GM10248 (cell line): ENCODE measurements around the gene SLC22A23.

Source experiments
- CTCF ChIA-PET: fragments of 300-600 bp; sonication (Branson Sonifier 250); formaldehyde crosslinking; extraction: SDS; loops from one replicate; lab custom pipeline; 2021; ENCODE audit warnings: antibody characterized with exemption; lab: Yijun Ruan, JAX
- POLR2A ChIA-PET: fragments of 350-650 bp; sonication (Branson Sonifier 250); formaldehyde crosslinking; extraction: SDS; loops from one replicate; lab custom pipeline; 2020; ENCODE audit warnings: antibody characterized with exemption; lab: Yijun Ruan, JAX
- DNase-seq: peaks from one replicate; pipeline ENCODE4 v3.0.0; 2012; ENCODE audit errors: extremely low spot score
- CTCF ChIP-seq: IDR thresholded peaks from 2 replicates; pipeline ENCODE4 v1.5.1; 2012; ENCODE audit warnings: mild to moderate bottlenecking, low read depth; ENCODE audit errors: extremely low read depth, missing control alignments, control extremely low read depth

Gene SLC22A23

GRCh38 chr6:3290149-3290930 lies 166.5 kb downstream of the SLC22A23 start:
- DNase-seq = no peak
- ChIA-PET POLR2A (no interaction called here), CTCF (interaction anchor here (1.2 to 1.4 kb wide), 2 partner anchors 9 to 10 kb away, joined by 4 to 6 read pairs; no protein-coding TSS in a partner anchor)
- no peak for TF ChIP-seq CTCF

GRCh38 chr6:3289664-3290055 lies 167.2 kb downstream of the SLC22A23 start:
- DNase-seq = no peak
- ChIA-PET POLR2A (no interaction called here), CTCF (no interaction called here)
- no peak for TF ChIP-seq CTCF

GRCh38 chr6:3288711-3289663 lies 167.9 kb downstream of the SLC22A23 start:
- POLR2A ChIA-PET = interaction anchor here (0.6 kb wide), 1 partner anchor 12 kb away, joined by 6 read pairs; no protein-coding TSS in a partner anchor
- no peak for TF ChIP-seq CTCF
- DNase-seq = no peak
- CTCF ChIA-PET = no interaction called here

- ChIA-PET CTCF (no interaction called here), POLR2A (interaction anchor here (0.6 kb wide), 1 partner anchor 12 kb away, joined by 6 read pairs; no protein-coding TSS in a partner anchor)
- no peak for TF ChIP-seq CTCF
- no peak for DNase-seq
These were observed 168.7 kb downstream of the SLC22A23 start for GRCh38 chr6:3287976-3288707.

- CTCF ChIA-PET = interaction anchor here (0.7 kb wide), 1 partner anchor 12 kb away, joined by 3 read pairs; no protein-coding TSS in a partner anchor
- DNase-seq = no peak
- POLR2A ChIA-PET = no interaction called here
- no peak for TF ChIP-seq CTCF
These were observed 169.5 kb downstream of the SLC22A23 start for GRCh38 chr6:3287308-3287707.

GRCh38 chr6:3286641-3287171 lies 170.1 kb downstream of the SLC22A23 start:
- POLR2A ChIA-PET = no interaction called here
- CTCF ChIA-PET = interaction anchor here (0.7 to 8.3 kb wide), 3 partner anchors 11 to 444 kb away, joined by 3 to 112 read pairs (median 4); no protein-coding TSS in a partner anchor
- no peak for DNase-seq
- no peak for TF ChIP-seq CTCF
